ENCODE data around the gene FBN2. TPM values are rescaled to one million over a fixed set of nuclear protein-coding genes. Genes with fewer than 3 reads are reported as not detected.
"Not testable (repeated sequence)": the region's sequence is repeated elsewhere in the genome, so short reads cannot be mapped to it uniquely, and the experiment has no call there.

The FBN2 gene
- total RNA-seq, 1 experiment from 2014 or later: 0.42 TPM

DNA sequence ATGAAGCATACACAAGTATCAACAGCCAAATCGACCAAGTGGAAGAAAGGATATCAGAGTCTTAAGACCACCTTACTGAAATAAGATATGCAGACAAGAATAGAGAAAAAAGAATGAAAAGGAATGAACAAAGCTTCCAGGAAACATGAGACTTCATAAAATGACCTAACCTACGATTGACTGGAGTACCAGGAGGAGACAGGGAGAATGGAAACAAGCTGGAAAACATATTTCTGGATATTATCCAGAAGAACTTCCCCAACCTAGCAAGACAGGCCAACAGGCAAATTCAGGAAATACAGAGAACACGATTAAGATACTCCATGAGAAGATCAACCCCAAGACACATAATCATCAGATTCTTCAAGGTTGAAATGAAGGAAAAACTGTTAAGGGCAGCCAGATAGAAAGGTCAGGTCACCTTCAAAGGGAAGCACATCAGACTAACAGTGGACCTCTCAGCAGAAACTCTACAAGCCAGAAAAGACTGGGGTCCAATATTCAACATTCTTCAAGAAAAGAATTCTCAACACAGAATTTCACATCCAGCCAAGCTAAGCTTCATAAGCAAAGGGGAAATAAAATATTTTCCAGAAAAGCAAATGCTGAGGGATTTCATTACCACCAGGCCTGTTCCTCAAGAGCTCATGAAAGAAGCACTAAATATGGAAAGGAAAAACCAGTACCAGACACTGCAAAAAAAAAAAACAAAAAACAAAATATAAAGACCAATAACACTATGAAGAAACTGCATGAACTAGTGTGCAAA lies 80.7 kb downstream of the FBN2 start:
- POLR2A ChIA-PET; H2AFZ ChIP-seq (ENCODE audit: low read depth, low read length, poor library complexity, severe bottlenecking); H4K20me1 ChIP-seq (ENCODE audit: insufficient read depth); H3K9ac ChIP-seq (ENCODE audit: low read length); RAD21 ChIA-PET (ENCODE audit: low non-redundant PET in 1 of 2, low total read pairs in 2 of 2, uncharacterized antibody in 2 of 2, unreplicated experiment in 2 of 2); DNase-seq (ENCODE audit: low read depth, low spot score); H3K4me3 ChIP-seq (replicated peaks in 1 of 2; ENCODE audit: low read depth in 1 of 2, low read length in 2 of 2); CTCF ChIA-PET; H3K79me2 ChIP-seq (ENCODE audit: insufficient read depth, low read length); H3K9me3 ChIP-seq (ENCODE audit: control insufficient read depth in 1 of 2, insufficient read depth in 1 of 2, low read depth in 1 of 2, low read length in 2 of 2); intact Hi-C loops (cut with micrococcal nuclease); H3K4me2 ChIP-seq (ENCODE audit: low read length); H3K36me3 ChIP-seq (ENCODE audit: control insufficient read depth in 1 of 2, insufficient read depth in 2 of 2, low read length in 2 of 2); H3K27me3 ChIP-seq (ENCODE audit: insufficient read depth, low read length); H3K9me2 ChIP-seq (ENCODE audit: insufficient read depth); BruUV-seq (replicated peaks); H3K4me1 ChIP-seq (ENCODE audit: control insufficient read depth in 1 of 2, insufficient read depth in 2 of 2, low read length in 2 of 2); ATAC-seq; H3K27ac ChIP-seq (ENCODE audit: low read depth, low read length): not testable (repeated sequence)

DNA sequence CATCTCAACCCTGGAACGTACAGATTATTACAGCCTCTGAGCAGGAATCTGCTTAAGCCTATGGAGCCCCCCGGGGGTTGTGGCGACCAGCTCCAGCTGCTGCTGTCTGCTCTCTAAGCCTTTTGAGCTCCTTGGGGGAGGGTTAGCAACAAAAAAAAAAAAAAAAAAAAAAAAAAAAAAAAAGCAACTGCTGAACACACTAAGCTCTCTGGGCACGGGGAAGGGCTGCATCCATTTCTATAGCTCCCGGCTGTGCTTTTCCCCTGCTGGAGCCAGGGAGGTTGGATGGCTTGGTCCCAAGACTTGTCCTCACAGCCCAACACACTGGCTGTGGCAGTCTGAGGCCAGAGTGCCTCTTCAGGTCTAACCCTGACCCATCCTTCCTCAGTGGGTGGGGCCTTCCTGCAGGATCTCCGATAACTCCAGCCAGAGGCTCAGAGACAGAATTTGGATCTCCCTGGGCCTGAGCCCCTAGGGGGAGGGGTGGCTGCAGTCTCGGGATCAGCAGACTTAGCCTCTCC lies 82.1 kb downstream of the FBN2 start:
- H4K20me1 ChIP-seq (ENCODE audit: insufficient read depth): no peaks in the 10 kb centered on the region
- no peak overlapping the region for H3K27ac ChIP-seq (ENCODE audit: low read depth, low read length)
- TF ChIP-seq, protein P1, sequence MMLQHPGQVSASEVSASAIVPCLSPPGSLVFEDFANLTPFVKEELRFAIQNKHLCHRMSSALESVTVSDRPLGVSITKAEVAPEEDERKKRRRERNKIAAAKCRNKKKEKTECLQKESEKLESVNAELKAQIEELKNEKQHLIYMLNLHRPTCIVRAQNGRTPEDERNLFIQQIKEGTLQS (IDR thresholded peaks at IDR 0.05): no peak
- TF ChIP-seq TCF7L2 (IDR thresholded peaks at IDR 0.05; ENCODE audit: borderline replicate concordance, extremely low read depth, insufficient read depth, insufficient read length) (no peak), ZNF274 (IDR thresholded peaks at IDR 0.05; ENCODE audit: low read depth, low read length) (no peak), ELF1 (IDR thresholded peaks at IDR 0.05; ENCODE audit: borderline replicate concordance, low read depth) (no peak), SRF (IDR thresholded peaks at IDR 0.05; ENCODE audit: low read depth) (no peak), SP1 (IDR thresholded peaks at IDR 0.05; ENCODE audit: low read depth) (no peak), EZH2 (IDR thresholded peaks at IDR 0.05) (no peak), ZBTB33 (IDR thresholded peaks at IDR 0.05; ENCODE audit: extremely low read depth, insufficient replicate concordance, low read length) (no peak), CBX3 (IDR thresholded peaks at IDR 0.05; ENCODE audit: low read depth) (no peak), YY1 (IDR thresholded peaks at IDR 0.05; ENCODE audit: extremely low read depth, insufficient replicate concordance, low read depth, low read length) (no peak), FOSL1 (IDR thresholded peaks at IDR 0.05; ENCODE audit: low read depth) (no peak), ZFX (IDR thresholded peaks at IDR 0.05) (no peak), SIN3A (IDR thresholded peaks at IDR 0.05; ENCODE audit: low read depth) (no peak), CEBPB (IDR thresholded peaks at IDR 0.05; ENCODE audit: low read depth) (no peak), POLR2A (IDR thresholded peaks at IDR 0.05; ENCODE audit: borderline replicate concordance, extremely low read depth, insufficient read depth, insufficient read length) (no peak)
- intact Hi-C loops (cut with micrococcal nuclease): no loop called here
- H3K36me3 ChIP-seq (ENCODE audit: control insufficient read depth in 1 of 2, insufficient read depth in 2 of 2, low read length in 2 of 2): no peaks in the 10 kb centered on the region
- H3K4me2 ChIP-seq (ENCODE audit: low read length): no peak overlapping the region
- ChIA-PET POLR2A (no interaction called here), CTCF (no interaction called here), RAD21 (ENCODE audit: low non-redundant PET in 1 of 2, low total read pairs in 2 of 2, uncharacterized antibody in 2 of 2, unreplicated experiment in 2 of 2) (no interaction called here)
- no peaks in the 10 kb centered on the region for H3K27me3 ChIP-seq (ENCODE audit: insufficient read depth, low read length)
- no peak overlapping the region for H3K9ac ChIP-seq (ENCODE audit: low read length)
- no peak overlapping the region for H3K4me3 ChIP-seq (replicated peaks in 1 of 2; ENCODE audit: low read depth in 1 of 2, low read length in 2 of 2)
- no peak overlapping the region for H2AFZ ChIP-seq (ENCODE audit: low read depth, low read length, poor library complexity, severe bottlenecking)
- H3K9me3 ChIP-seq (ENCODE audit: control insufficient read depth in 1 of 2, insufficient read depth in 1 of 2, low read depth in 1 of 2, low read length in 2 of 2): no peaks in the 10 kb centered on the region
- no peak for ATAC-seq
- no peaks in the 10 kb centered on the region for H3K4me1 ChIP-seq (ENCODE audit: control insufficient read depth in 1 of 2, insufficient read depth in 2 of 2, low read length in 2 of 2)
- BruUV-seq (replicated peaks): no TSS peak
- H3K9me2 ChIP-seq (ENCODE audit: insufficient read depth): no peaks in the 10 kb centered on the region
- no peaks in the 10 kb centered on the region for H3K79me2 ChIP-seq (ENCODE audit: insufficient read depth, low read length)
- no peak for DNase-seq (ENCODE audit: low read depth, low spot score)
